Lung (tissue), 12 donors: Measurements from ENCODE around the gene NUF2. TPM values are rescaled to one million over a fixed set of nuclear protein-coding genes. Genes with fewer than 3 reads are reported as not detected.

Source experiments
- ATAC-seq: fragments of 200-7000 bp; cut with Tn5 transposase; one replicate; pipeline ENCODE4 v1.9.1; 2020; ENCODE audit warnings: moderate number of reproducible peaks; ENCODE audit not compliant: insufficient read depth, low FRiP score
- DNase-seq, 3 donors: peaks; one replicate each; pipeline ENCODE4 v3.0.0-alpha.2; 2013 to 2017
- H3K27ac ChIP-seq, 2 donors: one replicate each; pipeline ENCODE4 v1.5.1; 2013; ENCODE audit warnings: mild to moderate bottlenecking in 2 of 2, moderate library complexity in 2 of 2, control low read depth in 1 of 2, inconsistent platforms in 1 of 2, low read depth in 1 of 2, low read length in 1 of 2
- H3K27me3 ChIP-seq, 3 donors: one replicate each; pipeline ENCODE4 v1.5.1; 2013; ENCODE audit warnings: low read length in 2 of 3; ENCODE audit not compliant: control insufficient read depth in 3 of 3, insufficient read depth in 3 of 3
- H3K36me3 ChIP-seq, 4 donors: one replicate each; pipeline ENCODE4 v1.5.1; 2013; ENCODE audit warnings: low read length in 4 of 4, mild to moderate bottlenecking in 1 of 4, moderate library complexity in 1 of 4; ENCODE audit not compliant: control insufficient read depth in 4 of 4, insufficient read depth in 4 of 4
- H3K4me1 ChIP-seq, 5 donors: one replicate each; pipeline ENCODE4 v1.5.1; 2013; ENCODE audit warnings: low read length in 5 of 5, mild to moderate bottlenecking in 2 of 5, moderate library complexity in 1 of 5; ENCODE audit not compliant: control insufficient read depth in 5 of 5, insufficient read depth in 5 of 5
- H3K4me3 ChIP-seq: one replicate; pipeline ENCODE4 v1.5.1; 2013; ENCODE audit warnings: mild to moderate bottlenecking, control low read depth, moderate library complexity
- H3K9ac ChIP-seq, 2 donors: one replicate each; pipeline ENCODE4 v1.5.1; 2013; ENCODE audit warnings: low read length in 2 of 2, control low read depth in 1 of 2; ENCODE audit not compliant: insufficient read depth in 1 of 2
- H3K9me3 ChIP-seq, 4 donors: one replicate each; pipeline ENCODE4 v1.5.1; 2013; ENCODE audit warnings: low read length in 3 of 4, mild to moderate bottlenecking in 1 of 4, moderate library complexity in 1 of 4; ENCODE audit not compliant: control insufficient read depth in 4 of 4, insufficient read depth in 3 of 4
- WGBS, 2 donors: extraction: QIAGEN DNeasy Blood & Tissue Kit; methylation state at CpG; one replicate each; pipeline ENCODE4 v1.1.7; 2013; 5-methylcytosine and 5-hydroxymethylcytosine counted together
- polyA plus RNA-seq, 2 donors: library from polyadenylated mRNA; stranded (reverse); fragments of 200-250 nt; gene quantifications; one replicate each; pipeline ENCODE4 v1.2.1, GENCODE V29; 2013
- total RNA-seq, 2 donors: library from RNA; depleted of rRNA in 1 of 2; stranded (reverse); fragments of >200 nt in 1 of 2; gene quantifications; one replicate each; pipeline ENCODE4 v1.2.1, GENCODE V29; 2014 to 2021
- TF ChIP-seq, protein P1 (sequence below): IDR thresholded peaks from 2 replicates; pipeline ENCODE4 v1.5.1; 2012; ENCODE audit warnings: mild to moderate bottlenecking; ENCODE audit errors: control extremely low read depth, extremely low read depth
- donor health status: control.
- donor health status: control.
- donor health status: Bipolar disorder and iron deficiency.
- donor health status: healthy.
- donor health status: DM: yes; HTN: yes; CAD: no.

The NUF2 gene
- total and polyA plus RNA-seq, 4 donors, result 1.2 to 7.2 (median 2.2) TPM

DNA sequence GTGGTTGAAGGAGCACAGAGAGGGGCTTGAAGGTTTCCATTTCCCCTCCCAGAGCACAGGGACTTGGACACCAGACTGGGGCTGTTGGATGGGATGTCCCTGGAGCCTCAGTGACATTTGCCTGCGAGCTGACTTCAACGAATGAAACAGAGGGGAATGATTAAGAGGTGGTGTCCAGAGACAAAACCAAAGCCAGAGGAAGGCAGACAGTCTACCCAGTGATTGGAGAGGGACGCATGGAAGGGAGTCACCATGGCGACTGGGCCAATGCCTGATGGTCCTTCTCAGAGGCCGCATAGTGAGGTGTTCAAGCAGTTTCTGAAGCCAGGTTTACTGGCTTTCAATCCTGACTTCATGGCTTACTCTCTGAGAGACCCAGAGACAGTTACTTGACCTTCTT is 77.2 kb downstream of the NUF2 start:
- H3K4me3 ChIP-seq, result no peak overlapping the region
- TF ChIP-seq, protein P1, sequence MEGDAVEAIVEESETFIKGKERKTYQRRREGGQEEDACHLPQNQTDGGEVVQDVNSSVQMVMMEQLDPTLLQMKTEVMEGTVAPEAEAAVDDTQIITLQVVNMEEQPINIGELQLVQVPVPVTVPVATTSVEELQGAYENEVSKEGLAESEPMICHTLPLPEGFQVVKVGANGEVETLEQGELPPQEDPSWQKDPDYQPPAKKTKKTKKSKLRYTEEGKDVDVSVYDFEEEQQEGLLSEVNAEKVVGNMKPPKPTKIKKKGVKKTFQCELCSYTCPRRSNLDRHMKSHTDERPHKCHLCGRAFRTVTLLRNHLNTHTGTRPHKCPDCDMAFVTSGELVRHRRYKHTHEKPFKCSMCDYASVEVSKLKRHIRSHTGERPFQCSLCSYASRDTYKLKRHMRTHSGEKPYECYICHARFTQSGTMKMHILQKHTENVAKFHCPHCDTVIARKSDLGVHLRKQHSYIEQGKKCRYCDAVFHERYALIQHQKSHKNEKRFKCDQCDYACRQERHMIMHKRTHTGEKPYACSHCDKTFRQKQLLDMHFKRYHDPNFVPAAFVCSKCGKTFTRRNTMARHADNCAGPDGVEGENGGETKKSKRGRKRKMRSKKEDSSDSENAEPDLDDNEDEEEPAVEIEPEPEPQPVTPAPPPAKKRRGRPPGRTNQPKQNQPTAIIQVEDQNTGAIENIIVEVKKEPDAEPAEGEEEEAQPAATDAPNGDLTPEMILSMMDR, result no peak
- no peaks in the 10 kb centered on the region for H3K27me3 ChIP-seq
- H3K9me3 ChIP-seq, result peaks cover 0 to 2% (median 0%) of the 10 kb centered on the region in 4 donors
- DNase-seq, result no peak
- peaks cover 0 to 35% (median 0%) of the 10 kb centered on the region in 5 donors for H3K4me1 ChIP-seq
- WGBS, 2 donors, result 90 to 91% methylated on average over 5 of the region's 5 CpGs
- H3K27ac ChIP-seq, result no peak overlapping the region
- no peak overlapping the region for H3K9ac ChIP-seq
- ATAC-seq, result no peak
- H3K36me3 ChIP-seq, result no peaks in the 10 kb centered on the region

GRCh38 chr1:163399976-163400601 is 78.3 kb downstream of the NUF2 start:
- H3K4me3 ChIP-seq, result no peak overlapping the region
- H3K9ac ChIP-seq, result no peak overlapping the region
- peaks cover 0 to 2% (median 0%) of the 10 kb centered on the region in 4 donors for H3K9me3 ChIP-seq
- 65 to 70% methylated on average over 9 of the region's 9 CpGs for WGBS, 2 donors
- H3K36me3 ChIP-seq, result no peaks in the 10 kb centered on the region
- H3K4me1 ChIP-seq, result peaks cover 0 to 35% (median 0%) of the 10 kb centered on the region in 5 donors
- ATAC-seq (no peak), DNase-seq (no peak)
- H3K27ac ChIP-seq, result no peak overlapping the region
- TF ChIP-seq, protein P1, result no peak
- H3K27me3 ChIP-seq, result no peaks in the 10 kb centered on the region

DNA sequence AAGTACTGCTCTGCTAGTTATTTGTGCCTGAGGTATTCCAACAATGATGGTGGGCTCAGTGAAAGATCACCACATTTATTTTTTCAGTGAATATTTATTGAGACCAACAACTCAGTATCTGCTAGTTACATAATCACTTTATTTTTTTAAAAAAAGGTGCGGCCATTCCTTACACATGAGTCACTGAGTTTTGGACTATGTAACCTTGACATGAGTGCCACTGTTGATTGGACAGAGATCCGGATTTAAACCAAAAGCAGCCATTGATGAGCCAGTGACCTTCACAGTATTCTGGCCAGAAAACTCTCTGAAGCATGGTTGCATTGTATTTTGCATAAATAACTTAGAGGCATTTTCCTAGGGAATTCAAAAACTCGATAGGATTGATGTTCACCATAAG is 79.5 kb downstream of the NUF2 start:
- no peak overlapping the region for H3K9ac ChIP-seq
- no peak overlapping the region for H3K4me3 ChIP-seq
- peaks cover 0 to 2% (median 0%) of the 10 kb centered on the region in 4 donors for H3K9me3 ChIP-seq
- DNase-seq, result no peak
- H3K4me1 ChIP-seq, result peaks cover 0 to 25% (median 0%) of the 10 kb centered on the region in 5 donors
- TF ChIP-seq, protein P1, result no peak
- WGBS, 2 donors, result 80 to 83% methylated on average over 3 of the region's 3 CpGs
- H3K36me3 ChIP-seq, result no peaks in the 10 kb centered on the region
- no peak for ATAC-seq
- no peaks in the 10 kb centered on the region for H3K27me3 ChIP-seq
- no peak overlapping the region for H3K27ac ChIP-seq

Other genes starting within 250 kb of the NUF2 start
- 10 to 100 TPM; 63.9 to 77.2 TPM for gene RGS5, start 119.0 kb upstream of the NUF2 start, total RNA-seq
- 10 to 100 TPM; 10.3 to 23.0 TPM for gene RGS5, start 119.0 kb upstream of the NUF2 start, polyA plus RNA-seq